IMR-90 (cell line): ENCODE results near the gene ECPAS. TPM values are rescaled to one million over a fixed set of nuclear protein-coding genes. Genes with fewer than 3 reads are reported as not detected.
A peak's percentile ranks its signal among the peaks of the same experiment; 100 is the strongest.

Source experiments
- ATAC-seq: fragments of 200-7000 bp; cut with Tn5 transposase; 2 replicates; pipeline ENCODE4 v1.9.1; 2020; ENCODE audit warnings: low read depth, mild to moderate bottlenecking, moderate library complexity
- BruUV-seq: library from RNA; stranded (reverse); fragments of 400-500 nt; replicated peaks from 2 replicates; lab custom pipeline; 2021; lab: Mats Ljungman, UMichigan
- CTCF ChIA-PET: fragments of 300-600 bp; formaldehyde crosslinking; extraction: SDS; loops from one replicate; lab custom pipeline; 2021; ENCODE audit warnings: antibody characterized with exemption; lab: Yijun Ruan, JAX
- POLR2A ChIA-PET: fragments of 300-600 bp; sonication (Branson Sonifier 250); formaldehyde crosslinking; loops from one replicate; lab custom pipeline; 2022; ENCODE audit warnings: antibody characterized with exemption; ENCODE audit not compliant: unreplicated experiment; lab: Charles Lee
- DNase-seq: peaks from one replicate; pipeline ENCODE4 v3.0.0; 2013
- H2AFZ ChIP-seq: replicated peaks from 2 replicates; pipeline ENCODE3; 2013; ENCODE audit warnings: low read length, mild to moderate bottlenecking; ENCODE audit not compliant: poor library complexity
- H2AK5ac ChIP-seq: 2 replicates; pipeline ENCODE4 v1.6.1; 2013; ENCODE audit warnings: low read depth, low read length, inconsistent platforms
- H2AK9ac ChIP-seq: replicated peaks from 2 replicates; pipeline ENCODE3; 2013; ENCODE audit warnings: mild to moderate bottlenecking, low read depth, low read length, moderate library complexity; ENCODE audit not compliant: poor library complexity
- H2BK120ac ChIP-seq: 2 replicates; pipeline ENCODE4 v1.6.1; 2013; ENCODE audit warnings: low read depth, low read length, inconsistent platforms
- H2BK15ac ChIP-seq: 3 replicates; pipeline ENCODE4 v1.6.1; 2013; ENCODE audit warnings: low read depth, low read length, inconsistent platforms
- H2BK20ac ChIP-seq: 2 replicates; pipeline ENCODE4 v1.6.1; 2013; ENCODE audit warnings: low read depth, mild to moderate bottlenecking, inconsistent platforms, low read length, moderate library complexity
- H2BK5ac ChIP-seq: 2 replicates; pipeline ENCODE4 v1.6.1; 2013; ENCODE audit warnings: mild to moderate bottlenecking, low read depth, low read length, inconsistent platforms; ENCODE audit not compliant: poor library complexity, severe bottlenecking
- H3K14ac ChIP-seq: replicated peaks from 2 replicates; pipeline ENCODE4 v1.6.1; 2013; ENCODE audit warnings: low read depth, low read length, inconsistent platforms
- H3K18ac ChIP-seq: 2 replicates; pipeline ENCODE4 v1.6.1; 2013; ENCODE audit warnings: low read depth, low read length, control low read depth
- H3K23ac ChIP-seq: 2 replicates; pipeline ENCODE4 v1.6.1; 2013; ENCODE audit warnings: low read depth, low read length, inconsistent platforms
- H3K27ac ChIP-seq: 2 replicates; pipeline ENCODE4 v1.5.1; 2013; ENCODE audit warnings: mild to moderate bottlenecking, control low read depth, low read length; ENCODE audit not compliant: insufficient read depth
- H3K27me3 ChIP-seq: 2 replicates; pipeline ENCODE4 v1.6.1; 2013; ENCODE audit warnings: low read length; ENCODE audit not compliant: control insufficient read depth, insufficient read depth
- H3K36me3 ChIP-seq: 2 replicates; pipeline ENCODE4 v1.6.1; 2013; ENCODE audit warnings: low read length, mixed read lengths; ENCODE audit not compliant: control insufficient read depth, insufficient read depth
- H3K4ac ChIP-seq: 2 replicates; pipeline ENCODE4 v1.6.1; 2013; ENCODE audit warnings: low read depth, low read length, inconsistent platforms
- H3K4me1 ChIP-seq: 2 replicates; pipeline ENCODE4 v1.6.1; 2013; ENCODE audit warnings: low read length, mixed read lengths; ENCODE audit not compliant: control insufficient read depth, insufficient read depth
- H3K4me2 ChIP-seq: 2 replicates; pipeline ENCODE4 v1.6.1; 2013; ENCODE audit warnings: low read depth, mild to moderate bottlenecking, control low read depth, low read length, moderate library complexity
- H3K4me3 ChIP-seq: 2 replicates; pipeline ENCODE4 v1.5.1; 2013; ENCODE audit warnings: low read depth, mild to moderate bottlenecking, control low read depth, low read length, moderate library complexity; ENCODE audit not compliant: insufficient read depth
- H3K56ac ChIP-seq: 2 replicates; pipeline ENCODE4 v1.6.1; 2013; ENCODE audit warnings: low read length, inconsistent platforms; ENCODE audit not compliant: insufficient read depth; ENCODE audit errors: extremely low read depth
- H3K79me1 ChIP-seq, 2 experiments: 2 replicates each; pipeline ENCODE4 v1.6.1; 2013; ENCODE audit warnings: low read length in 2 of 2, inconsistent platforms in 1 of 2, low read depth in 1 of 2
- H3K9ac ChIP-seq: 2 replicates; pipeline ENCODE4 v1.6.1; 2013; ENCODE audit warnings: low read depth, low read length, control low read depth
- H3K9me1 ChIP-seq: 2 replicates; pipeline ENCODE4 v1.6.1; 2013; ENCODE audit warnings: low read length, inconsistent platforms; ENCODE audit not compliant: insufficient read depth
- H3K9me3 ChIP-seq: 2 replicates; pipeline ENCODE4 v1.6.1; 2013; ENCODE audit warnings: low read length; ENCODE audit not compliant: control insufficient read depth, insufficient read depth
- H4K20me1 ChIP-seq: 2 replicates; pipeline ENCODE4 v1.6.1; 2013; ENCODE audit warnings: low read length, inconsistent platforms; ENCODE audit not compliant: insufficient read depth
- H4K5ac ChIP-seq: 2 replicates; pipeline ENCODE4 v1.6.1; 2013; ENCODE audit warnings: mild to moderate bottlenecking, low read depth, low read length, control low read depth
- H4K8ac ChIP-seq, 2 experiments: 2 replicates each; pipeline ENCODE4 v1.6.1; 2013; ENCODE audit warnings: low read depth in 2 of 2, low read length in 2 of 2, control low read depth in 1 of 2, inconsistent platforms in 1 of 2
- H4K91ac ChIP-seq: 2 replicates; pipeline ENCODE4 v1.6.1; 2013; ENCODE audit warnings: low read depth, low read length, inconsistent platforms; ENCODE audit not compliant: insufficient read depth
- CEBPB ChIP-seq: IDR thresholded peaks from 2 replicates; pipeline ENCODE4 v1.6.1; 2012; ENCODE audit warnings: low read depth, low read length, improper control_type of control experiment
- RAD21 ChIP-seq: IDR thresholded peaks from 2 replicates; pipeline ENCODE4 v1.6.1; 2012; ENCODE audit warnings: low read length, improper control_type of control experiment
- WGBS, 2 experiments: methylation state at CpG; one replicate each; pipeline versions ENCODE4 v1.1.5 to v1.1.7; 2013; ENCODE audit warnings: missing lambda C conversion rate in 2 of 2; ENCODE audit not compliant: insufficient read length in 1 of 2; ENCODE audit errors: extremely low coverage in 2 of 2; 5-methylcytosine and 5-hydroxymethylcytosine counted together
- dilution Hi-C: fragments of 300-500 bp; cut with HindIII; formaldehyde crosslinking; loops from one replicate; pipeline ENCODE4 v1.14.3; 2018; ENCODE audit warnings: low sequenced_read_pairs; ENCODE audit not compliant: unreplicated experiment
- in situ Hi-C: fragments of 300-500 bp; cut with MboI; formaldehyde crosslinking; loops from 3 replicates; pipeline ENCODE4 v1.14.3; 2019; ENCODE audit warnings: low sequenced_read_pairs, inconsistent platforms, mixed read lengths
- intact Hi-C: fragments of 100-400 bp; cut with micrococcal nuclease; formaldehyde crosslinking; loops from 2 replicates; pipeline ENCODE4 v1.10.0; 2022
- polyA plus RNA-seq, 3 experiments: library from polyadenylated mRNA; depleted of rRNA; stranded (reverse); fragments of >200 nt; gene quantifications; 2 replicates each; pipeline ENCODE4 v1.2.3, GENCODE V29; 2012; ENCODE audit warnings: low replicate concordance in 1 of 3
- total RNA-seq: library from RNA; depleted of rRNA; stranded (reverse); fragments of >200 nt; gene quantifications from 2 replicates; pipeline ENCODE4 v1.2.3, GENCODE V29; 2012

ECPAS gene
- total and polyA plus RNA-seq, 2 of the 4 experiments (the other 2 are of a cell fraction), result 20.1 to 54.8 TPM

DNA sequence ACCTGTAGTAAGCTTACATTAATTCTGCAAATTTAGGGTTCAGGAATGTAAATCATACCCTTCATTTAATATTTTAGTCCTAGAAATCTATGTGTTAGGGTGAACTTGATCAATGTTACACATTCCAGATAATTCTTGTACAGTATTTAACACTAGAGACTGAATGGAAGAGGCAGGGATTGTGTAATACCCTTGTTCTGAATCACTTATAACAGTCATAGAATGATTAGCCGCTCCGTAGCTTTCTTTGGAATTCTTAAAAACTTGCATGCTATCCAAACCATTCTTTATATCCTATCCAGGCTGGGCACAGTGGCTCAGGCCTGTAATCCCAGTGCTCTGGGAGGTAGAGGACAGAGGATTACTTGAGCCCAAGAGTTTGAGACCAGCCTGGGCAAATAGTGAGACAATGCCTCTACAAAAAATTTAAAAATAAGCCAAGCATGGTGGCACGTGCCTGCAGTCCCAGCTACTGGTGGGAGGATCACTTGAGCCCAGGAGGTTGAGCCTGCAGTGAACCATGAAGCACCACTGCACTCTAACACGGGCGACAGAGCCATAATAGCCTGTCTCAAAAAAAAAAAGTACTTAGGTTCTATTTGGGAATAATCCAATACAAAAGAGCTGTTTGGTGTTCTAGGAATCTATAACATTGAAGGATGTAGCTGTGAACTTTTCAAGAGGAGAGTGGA lies 49.1 kb upstream of the ECPAS start:
- intact Hi-C loops, result no loop called here
- BruUV-seq, result no TSS peak
- WGBS, 2 experiments, result 80% methylated on average over 1 of the region's 5 CpGs; no CpG with 5 or more reads in 1 of the 2 experiments

More for the DNA sequence above, 49.1 kb upstream of the ECPAS start:
- POLR2A ChIA-PET, result interaction anchor here (0.6 kb wide), 1 partner anchor 25 kb away, joined by 3 read pairs; no protein-coding TSS in a partner anchor
- Histone ChIP-seq H3K27me3 (no peaks in the 10 kb centered on the region), H2AK9ac (no peak overlapping the region), H2AFZ (no peak overlapping the region), H4K5ac (no peak overlapping the region), H2BK120ac (no peak overlapping the region), H3K9ac (no peak overlapping the region), H3K56ac (no peak overlapping the region), H2BK5ac (no peak overlapping the region), H3K14ac (no peak overlapping the region), H3K9me1 (no peaks in the 10 kb centered on the region), H3K79me1 (no peaks in the 10 kb centered on the region), H3K4me1 (no peaks in the 10 kb centered on the region), H3K36me3 (peaks cover 7% of the 10 kb centered on the region; the same call in 1 of the 2 replicates), H2AK5ac (no peak overlapping the region), H3K4me2 (no peak overlapping the region), H4K8ac (no peak overlapping the region), H3K9me3 (peaks cover 30% of the 10 kb centered on the region), H4K20me1 (no peaks in the 10 kb centered on the region), H3K18ac (no peak overlapping the region), H4K91ac (no peak overlapping the region), H3K4me3 (no peak overlapping the region), H3K27ac (no peak overlapping the region), H2BK20ac (no peak overlapping the region), H3K4ac (no peak overlapping the region), H2BK15ac (no peak overlapping the region), H3K23ac (no peak overlapping the region)
- dilution Hi-C loops (no loop called here), in situ Hi-C loops (no loop called here)
- DNase-seq, result peak; percentile 40
- TF ChIP-seq CEBPB, result peak; percentile 87
- no peak for TF ChIP-seq RAD21
- CTCF ChIA-PET, result interaction anchor here (0.5 to 1.4 kb wide), 2 partner anchors 11 to 48 kb away, joined by 3 read pairs; no protein-coding TSS in a partner anchor
- peak; percentile 62 for ATAC-seq
